HepG2 (cell line): ENCODE results near the gene SFTA2. TPM values are rescaled to one million over a fixed set of nuclear protein-coding genes. Genes with fewer than 3 reads are reported as not detected.

ENCODE experiments used
- ATAC-seq: fragments of 200-7000 bp; cut with Tn5 transposase; 3 replicates; pipeline ENCODE4 v1.9.1; 2020; ENCODE audit warnings: mild to moderate bottlenecking, moderate library complexity
- BruUV-seq: library from RNA; stranded (reverse); fragments of 400-500 nt; replicated peaks from 2 replicates; lab custom pipeline; 2021; lab: Mats Ljungman, UMichigan
- CTCF ChIA-PET: fragments of 300-600 bp; formaldehyde crosslinking; extraction: SDS; loops from one replicate; lab custom pipeline; 2021; ENCODE audit warnings: low total read pairs, inconsistent platforms, low intra/inter-chr PET ratio; lab: Yijun Ruan, JAX
- POLR2A ChIA-PET: fragments of 350-600 bp; sonication (Branson Sonifier 250); formaldehyde crosslinking; loops from one replicate; lab custom pipeline; 2020; ENCODE audit warnings: antibody characterized with exemption, inconsistent platforms; lab: Yijun Ruan, JAX
- DNase-seq: peaks from one replicate; pipeline ENCODE4 v3.0.0-alpha.2; 2015; ENCODE audit warnings: low spot score
- FAIRE-seq: peaks from 3 replicates; lab custom pipeline; 2011; peaks lifted over from hg19 to GRCh38; lab: Jason Lieb, UNC
- H2AFZ ChIP-seq: one replicate; pipeline ENCODE4 v1.6.1; 2011; ENCODE audit warnings: low read length, inconsistent platforms
- H3K27ac ChIP-seq: fragments of 300-600 bp; 3 replicates; pipeline ENCODE4 v1.8.0; 2011; ENCODE audit warnings: mixed run types, mild to moderate bottlenecking, mixed read lengths, low read length, inconsistent platforms; ENCODE audit not compliant: insufficient read depth; ENCODE audit errors: extremely low read length
- H3K27me3 ChIP-seq, 2 experiments: fragments of 200-600 bp in 1 of 2; 2 replicates in 1 of 2; 3 replicates in 1 of 2; pipeline versions ENCODE4 v1.6.0 to v1.8.0; 2011; ENCODE audit warnings: low read length in 2 of 2, mild to moderate bottlenecking in 2 of 2, moderate library complexity in 2 of 2, inconsistent platforms in 1 of 2; ENCODE audit not compliant: insufficient read depth in 2 of 2, control insufficient read depth in 1 of 2
- H3K36me3 ChIP-seq, 2 experiments: fragments of 200-600 bp in 1 of 2; replicated peaks in 1 of 2; 2 replicates in 1 of 2; 3 replicates in 1 of 2; pipeline versions ENCODE4 v1.5.1 to v1.8.0; 2011; ENCODE audit warnings: low read length in 2 of 2, inconsistent platforms in 1 of 2; ENCODE audit not compliant: insufficient read depth in 2 of 2, control insufficient read depth in 1 of 2
- H3K4me1 ChIP-seq: 2 replicates; pipeline ENCODE4 v1.5.1; 2012; ENCODE audit warnings: low read length, inconsistent platforms; ENCODE audit not compliant: insufficient read depth
- H3K4me2 ChIP-seq: 2 replicates; pipeline ENCODE4 v1.6.0; 2011; ENCODE audit warnings: low read depth, low read length, inconsistent platforms
- H3K4me3 ChIP-seq, 3 experiments: fragments of 200-600 bp in 1 of 3; sonication (generic), shearing (Covaris generic) in 1 of 3; replicated peaks in 1 of 3; 2 replicates each; pipeline ENCODE4 v1.5.1; 2011 to 2016; ENCODE audit warnings: low read length in 3 of 3, inconsistent platforms in 2 of 3, low read depth in 2 of 3, mild to moderate bottlenecking in 2 of 3, control low read depth in 1 of 3, mixed read lengths in 1 of 3; ENCODE audit not compliant: insufficient read depth in 1 of 3
- H3K79me2 ChIP-seq: one replicate; pipeline ENCODE4 v1.6.1; 2011; ENCODE audit warnings: low read length, inconsistent platforms; ENCODE audit not compliant: insufficient read depth
- H3K9ac ChIP-seq: 2 replicates; pipeline ENCODE4 v1.6.0; 2011; ENCODE audit warnings: mild to moderate bottlenecking, low read depth, low read length, inconsistent platforms; ENCODE audit not compliant: insufficient read depth
- H3K9me3 ChIP-seq: 2 replicates; pipeline ENCODE4 v1.5.1; 2012; ENCODE audit warnings: mild to moderate bottlenecking, low read length
- H4K20me1 ChIP-seq: 2 replicates; pipeline ENCODE4 v1.6.0; 2011; ENCODE audit warnings: inconsistent platforms, mild to moderate bottlenecking, low read length, moderate library complexity; ENCODE audit not compliant: insufficient read depth
- ADNP ChIP-seq: sonication (generic); formaldehyde crosslinking; IDR thresholded peaks from 2 replicates; pipeline ENCODE4 v1.4.0; 2020; ENCODE audit warnings: missing genetic modification reagents
- KIAA2018 ChIP-seq: sonication (generic); formaldehyde crosslinking; IDR thresholded peaks from 2 replicates; pipeline ENCODE4 v1.5.0; 2020; ENCODE audit warnings: mild to moderate bottlenecking, missing genetic modification reagents, borderline replicate concordance
- REXO4 ChIP-seq: sonication (generic); formaldehyde crosslinking; IDR thresholded peaks from 2 replicates; pipeline ENCODE4 v1.8.0; 2022; ENCODE audit warnings: missing genetic modification reagents, mild to moderate bottlenecking, borderline replicate concordance
- SMAD9 ChIP-seq: sonication (generic); formaldehyde crosslinking; IDR thresholded peaks from 2 replicates; pipeline ENCODE4 v1.5.1; 2020; ENCODE audit warnings: mild to moderate bottlenecking, missing genetic modification reagents
- SP2 ChIP-seq: sonication (generic); formaldehyde crosslinking; IDR thresholded peaks from 2 replicates; pipeline ENCODE4 v1.5.1; 2020; ENCODE audit warnings: mild to moderate bottlenecking, missing genetic modification reagents
- SP5 ChIP-seq: IDR thresholded peaks from 2 replicates; pipeline ENCODE4 v1.6.1; 2016; ENCODE audit warnings: low read depth, borderline replicate concordance
- TMF1 ChIP-seq: sonication (generic); formaldehyde crosslinking; IDR thresholded peaks from 2 replicates; pipeline ENCODE4 v1.8.1; 2022; ENCODE audit warnings: low read depth, missing genetic modification reagents
- ZC3H13 ChIP-seq: sonication (generic); formaldehyde crosslinking; IDR thresholded peaks from 2 replicates; pipeline ENCODE4 v1.8.1; 2023; ENCODE audit warnings: mild to moderate bottlenecking, missing genetic modification reagents, moderate library complexity
- ZNF350 ChIP-seq: sonication (generic); formaldehyde crosslinking; IDR thresholded peaks from 2 replicates; pipeline ENCODE4 v1.4.0; 2020; ENCODE audit warnings: mild to moderate bottlenecking, low read depth, missing genetic modification reagents, borderline replicate concordance
- ZNF713 ChIP-seq: sonication (generic); formaldehyde crosslinking; IDR thresholded peaks from 2 replicates; pipeline ENCODE4 v1.4.0; 2020; ENCODE audit warnings: mild to moderate bottlenecking, missing genetic modification reagents
- ZNF768 ChIP-seq: sonication (generic); formaldehyde crosslinking; IDR thresholded peaks from 2 replicates; pipeline ENCODE4 v1.4.0; 2020; ENCODE audit warnings: missing genetic modification reagents
- WGBS: methylation state at CpG from one replicate; pipeline ENCODE4 v1.1.6; 2017; ENCODE audit warnings: low lambda C conversion rate; 5-methylcytosine and 5-hydroxymethylcytosine counted together
- in situ Hi-C: cut with HindIII; loops from 2 replicates; pipeline ENCODE4 v1.10.0; 2017; ENCODE audit warnings: low pct_unique_long_range_greater_than_20kb; ENCODE audit not compliant: extremely low pct_ligation_motif_present
- intact Hi-C: fragments of 100-400 bp; cut with micrococcal nuclease; formaldehyde crosslinking; loops from one replicate; pipeline ENCODE4 v1.10.0; 2022; ENCODE audit not compliant: unreplicated experiment
- polyA plus RNA-seq, 8 experiments: library from polyadenylated mRNA; depleted of rRNA in 3 of 8; stranded (reverse) in 7 of 8; unstranded in 1 of 8; fragments of >200 nt; fragmentation: Illumina TruSeq in 4 of 8; extraction: Trizol in 4 of 8; gene quantifications; 2 replicates each; pipeline versions ENCODE4 v1.2.1 to v1.2.3, GENCODE V29; 2011 to 2016; ENCODE audit warnings: low read depth in 4 of 8, missing spikeins in 1 of 8, mixed read lengths in 1 of 8; ENCODE audit not compliant: insufficient read depth in 1 of 8
- total RNA-seq, 5 experiments: library from RNA; depleted of rRNA; stranded (reverse); fragments of >200 nt; fragmentation: Illumina TruSeq; extraction: Trizol; gene quantifications; 2 replicates each; pipeline ENCODE4 v1.2.3, GENCODE V29; 2016; ENCODE audit warnings: low read depth in 1 of 5

Gene SFTA2
- total and polyA plus RNA-seq, 2 of the 13 experiments (the other 11 are each of a cell fraction or from before 2014, with no cell fraction given), result not detected

- TF ChIP-seq KIAA2018 (CRISPR knock-in tag) (no peak), SP2 (CRISPR knock-in tag) (no peak), SMAD9 (CRISPR knock-in tag) (no peak)
Measured at GRCh38 chr6:30935018-30935417, 3.0 kb upstream of the SFTA2 start (continued).

- 49% methylated on average over 6 of the region's 6 CpGs for WGBS
- no peak for FAIRE-seq
- Histone ChIP-seq H3K4me1 (no peaks in the 10 kb centered on the region), H3K9ac (no peak overlapping the region), H3K27me3 (peaks cover 2 to 32% of the 10 kb centered on the region in 2 experiments; a peak in 2 of 5 replicates), H3K9me3 (no peaks in the 10 kb centered on the region), H2AFZ (no peak overlapping the region), H3K79me2 (no peaks in the 10 kb centered on the region), H4K20me1 (no peaks in the 10 kb centered on the region), H3K36me3 (no peaks in the 10 kb centered on the region), H3K4me2 (no peak overlapping the region), H3K27ac (no peak overlapping the region), H3K4me3 (no peak overlapping the region)
- CTCF ChIA-PET, result no interaction called here
- in situ Hi-C loops (no loop called here), intact Hi-C loops (no loop called here)
- TF ChIP-seq TMF1 (CRISPR knock-in tag) (no peak), ZNF350 (CRISPR knock-in tag) (no peak), ZC3H13 (CRISPR knock-in tag) (no peak), REXO4 (CRISPR knock-in tag) (no peak), SP5 (no peak), ZNF713 (no peak), ZNF768 (peak; percentile 88), ADNP (CRISPR knock-in tag) (no peak)
- no TSS peak for BruUV-seq
- ATAC-seq, result no peak
- no peak for DNase-seq
- POLR2A ChIA-PET, result no interaction called here
Measured at GRCh38 chr6:30932665-30933365, 845 bp upstream of the SFTA2 start.
